ENCODE measurements around the gene ABCA3. TPM values are rescaled to one million over a fixed set of nuclear protein-coding genes. Genes with fewer than 3 reads are reported as not detected.

The ABCA3 gene
- total RNA-seq, 1 experiment from 2014 or later: 9.0 TPM

- intact Hi-C loops (cut with micrococcal nuclease; ENCODE audit: unreplicated experiment): no loop called here
These were observed 89.8 kb downstream of the ABCA3 start for GRCh38 chr16:2250652-2251295.

GRCh38 chr16:2246301-2246885 lies 94.1 kb downstream of the ABCA3 start:
- Histone ChIP-seq H3K27me3 (replicated peaks; ENCODE audit: insufficient read depth, low read depth, low read length, poor library complexity) (no peaks in the 10 kb centered on the region), H3K4me1 (ENCODE audit: insufficient read depth, low read length, poor library complexity, severe bottlenecking) (peaks cover 11% of the 10 kb centered on the region), H3K27ac (ENCODE audit: low read depth, low read length, poor library complexity, severe bottlenecking) (no peak overlapping the region), H3K9me3 (ENCODE audit: low read depth, low read length, poor library complexity, severe bottlenecking) (no peaks in the 10 kb centered on the region), H3K36me3 (ENCODE audit: insufficient read depth, low read length, poor library complexity, severe bottlenecking) (peaks cover 43% of the 10 kb centered on the region), H3K4me3 (ENCODE audit: low read depth, low read length, poor library complexity, severe bottlenecking) (no peak overlapping the region)
- BruUV-seq (replicated peaks): no TSS peak
- intact Hi-C loops (cut with micrococcal nuclease; ENCODE audit: unreplicated experiment): no loop called here
- TF ChIP-seq EZH2 (IDR thresholded peaks at IDR 0.05; ENCODE audit: borderline replicate concordance, low read depth, low read length, poor library complexity, severe bottlenecking) (no peak), CTCF (conservative IDR thresholded peaks at IDR 0.05; ENCODE audit: low read depth, low read length) (no peak)
- ChIA-PET POLR2A (ENCODE audit: low non-redundant PET) (interaction anchor here (0.6 kb wide), 1 partner anchor 419 kb away, joined by 10 read pairs; no protein-coding TSS in a partner anchor), CTCF (no interaction called here)
- DNase-seq (ENCODE audit: low spot score): no peak

More at GRCh38 chr16:2250652-2251295, 89.8 kb downstream of the ABCA3 start:
- BruUV-seq (replicated peaks): TSS peak; percentile 54
- peak; percentile 43 for DNase-seq (ENCODE audit: low spot score)
- peaks cover 39% of the 10 kb centered on the region for H3K36me3 ChIP-seq (ENCODE audit: insufficient read depth, low read length, poor library complexity, severe bottlenecking)
- peak overlapping the region; percentile 90 for H3K27ac ChIP-seq (ENCODE audit: low read depth, low read length, poor library complexity, severe bottlenecking)
- ChIA-PET POLR2A (ENCODE audit: low non-redundant PET) (interaction anchor here (0.5 kb wide), 1 partner anchor 26 kb away, joined by 3 read pairs; no protein-coding TSS in a partner anchor), CTCF (interaction anchor here (0.6 to 0.9 kb wide), 2 partner anchors 193 to 234 kb away, joined by 3 read pairs; no protein-coding TSS in a partner anchor)
- no peaks in the 10 kb centered on the region for H3K9me3 ChIP-seq (ENCODE audit: low read depth, low read length, poor library complexity, severe bottlenecking)
- H3K4me3 ChIP-seq (ENCODE audit: low read depth, low read length, poor library complexity, severe bottlenecking): peak overlapping the region; percentile 77
- peaks cover 18% of the 10 kb centered on the region for H3K4me1 ChIP-seq (ENCODE audit: insufficient read depth, low read length, poor library complexity, severe bottlenecking)
- no peak for TF ChIP-seq CTCF (conservative IDR thresholded peaks at IDR 0.05; ENCODE audit: low read depth, low read length)
- no peak for TF ChIP-seq EZH2 (IDR thresholded peaks at IDR 0.05; ENCODE audit: borderline replicate concordance, low read depth, low read length, poor library complexity, severe bottlenecking)
- no peaks in the 10 kb centered on the region for H3K27me3 ChIP-seq (replicated peaks; ENCODE audit: insufficient read depth, low read depth, low read length, poor library complexity)

- intact Hi-C loops (cut with micrococcal nuclease; ENCODE audit: unreplicated experiment): no loop called here
- no peak for TF ChIP-seq CTCF (conservative IDR thresholded peaks at IDR 0.05; ENCODE audit: low read depth, low read length)
- no peak for TF ChIP-seq EZH2 (IDR thresholded peaks at IDR 0.05; ENCODE audit: borderline replicate concordance, low read depth, low read length, poor library complexity, severe bottlenecking)
- no TSS peak for BruUV-seq (replicated peaks)
- no peak for DNase-seq (ENCODE audit: low spot score)
- ChIA-PET CTCF (no interaction called here), POLR2A (ENCODE audit: low non-redundant PET) (no interaction called here)
- no peaks in the 10 kb centered on the region for H3K9me3 ChIP-seq (ENCODE audit: low read depth, low read length, poor library complexity, severe bottlenecking)
- H3K27ac ChIP-seq (ENCODE audit: low read depth, low read length, poor library complexity, severe bottlenecking): no peak overlapping the region
- peaks cover 6% of the 10 kb centered on the region for H3K4me1 ChIP-seq (ENCODE audit: insufficient read depth, low read length, poor library complexity, severe bottlenecking)
- no peaks in the 10 kb centered on the region for H3K27me3 ChIP-seq (replicated peaks; ENCODE audit: insufficient read depth, low read depth, low read length, poor library complexity)
- H3K36me3 ChIP-seq (ENCODE audit: insufficient read depth, low read length, poor library complexity, severe bottlenecking): peaks cover 43% of the 10 kb centered on the region
- H3K4me3 ChIP-seq (ENCODE audit: low read depth, low read length, poor library complexity, severe bottlenecking): no peak overlapping the region
These were observed 95.4 kb downstream of the ABCA3 start for GRCh38 chr16:2244926-2245795.
